HG03439 (cell line): ENCODE data around the gene CD99.
"Not testable (repeated sequence)": the region's sequence is repeated elsewhere in the genome, so short reads cannot be mapped to it uniquely, and the experiment has no call there.

Experiments
- ATAC-seq: cut with Tn5 transposase; IDR thresholded peaks from one replicate; pipeline ENCODE4 v1.9.1; 2021; ENCODE audit warnings: mild to moderate bottlenecking, moderate library complexity; ENCODE audit not compliant: unreplicated experiment

Gene CD99

GRCh38 chrX:2766906-2767305 is 75.8 kb downstream of the CD99 start:
- no peak for ATAC-seq

- no peak for ATAC-seq
Measured at GRCh38 chrX:2767631-2768455, 76.7 kb downstream of the CD99 start.

GRCh38 chrX:2769615-2770014 is 78.5 kb downstream of the CD99 start:
- no peak for ATAC-seq

- ATAC-seq = not testable (repeated sequence)
Measured at GRCh38 chrX:2773166-2774055, 82.3 kb downstream of the CD99 start.

GRCh38 chrX:2774057-2774456 is 83.0 kb downstream of the CD99 start:
- no peak for ATAC-seq

- no peak for ATAC-seq
Measured at GRCh38 chrX:2774776-2775175, 83.7 kb downstream of the CD99 start.

GRCh38 chrX:2780472-2781225 is 89.6 kb downstream of the CD99 start:
- ATAC-seq = not testable (repeated sequence)

- ATAC-seq = no peak
Measured at GRCh38 chrX:2781226-2781571, 90.1 kb downstream of the CD99 start.

- no peak for ATAC-seq
Measured at GRCh38 chrX:2781698-2782097, 90.6 kb downstream of the CD99 start.

- ATAC-seq = no peak
Measured at GRCh38 chrX:2782171-2782570, 91.1 kb downstream of the CD99 start.

- no peak for ATAC-seq
Measured at GRCh38 chrX:2782778-2783177, 91.7 kb downstream of the CD99 start.

- no peak for ATAC-seq
Measured at GRCh38 chrX:2784026-2784425, 92.9 kb downstream of the CD99 start.

- no peak for ATAC-seq
Measured at GRCh38 chrX:2785538-2785937, 94.4 kb downstream of the CD99 start.

GRCh38 chrX:2788980-2789379 is 97.9 kb downstream of the CD99 start:
- no peak for ATAC-seq

GRCh38 chrX:2789569-2789968 is 98.5 kb downstream of the CD99 start:
- no peak for ATAC-seq
